DOHH2 (cell line): Measurements from ENCODE around the gene C11orf91.

Source experiments
- H3F3A ChIP-seq: fragments of 200-600 bp; sonication (generic), shearing (Covaris generic); 2 replicates; pipeline ENCODE4 v1.6.0; 2016; ENCODE audit warnings: antibody characterized with exemption, mild to moderate bottlenecking; ENCODE audit not compliant: control insufficient read depth, insufficient read depth
- H3K27ac ChIP-seq: fragments of 200-600 bp; sonication (generic); 2 replicates; pipeline ENCODE4 v1.5.1; 2014; ENCODE audit warnings: low read depth, mild to moderate bottlenecking, low read length, moderate library complexity
- H3K27me3 ChIP-seq: fragments of 200-600 bp; sonication (generic); 2 replicates; pipeline ENCODE4 v1.6.1; 2014; ENCODE audit warnings: mild to moderate bottlenecking, low read length, mixed read lengths; ENCODE audit not compliant: control insufficient read depth
- H3K36me3 ChIP-seq: fragments of 200-600 bp; sonication (generic); 2 replicates; pipeline ENCODE4 v1.6.1; 2014; ENCODE audit warnings: mild to moderate bottlenecking, low read length, moderate library complexity, mixed read lengths; ENCODE audit not compliant: control insufficient read depth
- H3K4me1 ChIP-seq: fragments of 200-600 bp; sonication (generic); 2 replicates; pipeline ENCODE4 v1.6.1; 2014; ENCODE audit warnings: mild to moderate bottlenecking, low read length, mixed read lengths; ENCODE audit not compliant: control insufficient read depth
- H3K4me2 ChIP-seq: fragments of 200-600 bp; sonication (generic); 2 replicates; pipeline ENCODE4 v1.6.0; 2014; ENCODE audit warnings: mild to moderate bottlenecking, low read length, moderate library complexity
- H3K4me3 ChIP-seq: fragments of 200-600 bp; sonication (generic); 2 replicates; pipeline ENCODE4 v1.5.1; 2014; ENCODE audit warnings: mild to moderate bottlenecking, low read length, mixed read lengths
- H3K79me2 ChIP-seq: fragments of 200-600 bp; sonication (generic); 2 replicates; pipeline ENCODE4 v1.6.1; 2014; ENCODE audit warnings: mild to moderate bottlenecking, low read length, mixed read lengths; ENCODE audit not compliant: control insufficient read depth
- H3K9me2 ChIP-seq: fragments of 200-600 bp; sonication (generic); replicated peaks from 2 replicates; pipeline ENCODE4 v1.6.1; 2014; ENCODE audit warnings: mild to moderate bottlenecking, low read length, mixed read lengths; ENCODE audit not compliant: control insufficient read depth
- H3K9me3 ChIP-seq: fragments of 200-600 bp; sonication (generic); 2 replicates; pipeline ENCODE4 v1.6.1; 2014; ENCODE audit warnings: antibody characterized with exemption, low read length, mixed read lengths; ENCODE audit not compliant: control insufficient read depth, insufficient read depth
- H4K20me1 ChIP-seq: fragments of 200-600 bp; sonication (generic); 2 replicates; pipeline ENCODE4 v1.6.0; 2014; ENCODE audit warnings: low read depth, mild to moderate bottlenecking, antibody characterized with exemption, low read length, moderate library complexity; ENCODE audit not compliant: control insufficient read depth, insufficient read depth
- CTCF ChIP-seq: fragments of 200-600 bp; sonication (generic); IDR thresholded peaks from one replicate; pipeline ENCODE4 v1.5.1; 2014; ENCODE audit warnings: antibody characterized with exemption, mild to moderate bottlenecking, low read depth, low read length; ENCODE audit not compliant: poor library complexity, severe bottlenecking
- EZH2phosphoT487 ChIP-seq: fragments of 200-600 bp; sonication (generic); IDR thresholded peaks from 2 replicates; pipeline ENCODE4 v1.6.1; 2017; ENCODE audit warnings: borderline replicate concordance, mild to moderate bottlenecking, antibody characterized with exemption, low read length, moderate library complexity, mixed read lengths

C11orf91 gene

GRCh38 chr11:33665350-33666106 lies 35.1 kb downstream of the C11orf91 start:
- Histone ChIP-seq H3K36me3 (peaks cover 19% of the 10 kb centered on the region), H3K27ac (no peak overlapping the region), H4K20me1 (no peaks in the 10 kb centered on the region), H3K9me2 (no peaks in the 10 kb centered on the region), H3K79me2 (no peaks in the 10 kb centered on the region), H3K4me3 (no peak overlapping the region), H3K4me1 (no peaks in the 10 kb centered on the region), H3K9me3 (no peaks in the 10 kb centered on the region), H3F3A (no peaks in the 10 kb centered on the region), H3K4me2 (no peak overlapping the region), H3K27me3 (no peaks in the 10 kb centered on the region)
- TF ChIP-seq CTCF, result no peak
- no peak for TF ChIP-seq EZH2phosphoT487

GRCh38 chr11:33664827-33665226 lies 35.8 kb downstream of the C11orf91 start:
- Histone ChIP-seq H3K9me3 (no peaks in the 10 kb centered on the region), H3K36me3 (peaks cover 19% of the 10 kb centered on the region), H3F3A (no peaks in the 10 kb centered on the region), H4K20me1 (no peaks in the 10 kb centered on the region), H3K79me2 (no peaks in the 10 kb centered on the region), H3K9me2 (no peaks in the 10 kb centered on the region), H3K4me1 (no peaks in the 10 kb centered on the region), H3K4me2 (no peak overlapping the region), H3K27me3 (no peaks in the 10 kb centered on the region), H3K4me3 (no peak overlapping the region), H3K27ac (no peak overlapping the region)
- TF ChIP-seq EZH2phosphoT487 (no peak), CTCF (no peak)

GRCh38 chr11:33664166-33664565 lies 36.5 kb downstream of the C11orf91 start:
- no peak overlapping the region for H3K4me3 ChIP-seq
- no peaks in the 10 kb centered on the region for H4K20me1 ChIP-seq
- no peaks in the 10 kb centered on the region for H3K9me3 ChIP-seq
- no peaks in the 10 kb centered on the region for H3K4me1 ChIP-seq
- no peaks in the 10 kb centered on the region for H3K9me2 ChIP-seq
- H3K27me3 ChIP-seq, result no peaks in the 10 kb centered on the region
- no peaks in the 10 kb centered on the region for H3F3A ChIP-seq
- TF ChIP-seq CTCF (no peak), EZH2phosphoT487 (no peak)
- peaks cover 19% of the 10 kb centered on the region for H3K36me3 ChIP-seq
- no peak overlapping the region for H3K27ac ChIP-seq
- H3K79me2 ChIP-seq, result no peaks in the 10 kb centered on the region
- H3K4me2 ChIP-seq, result no peak overlapping the region
